ENCODE data around the gene MYL6. TPM values are rescaled to one million over a fixed set of nuclear protein-coding genes. Genes with fewer than 3 reads are reported as not detected.

The MYL6 gene
- total RNA-seq, 1 experiment from 2014 or later, result 554 TPM

- Histone ChIP-seq H3K9me2 (ENCODE audit: insufficient read depth) (no peaks in the 10 kb centered on the region), H4K20me1 (ENCODE audit: insufficient read depth) (no peaks in the 10 kb centered on the region), H3K27me3 (ENCODE audit: insufficient read depth, low read length) (no peaks in the 10 kb centered on the region), H3K27ac (ENCODE audit: low read depth, low read length) (peak overlapping the region; percentile 91), H3K4me2 (ENCODE audit: low read length) (peak overlapping the region; percentile 81), H3K79me2 (ENCODE audit: insufficient read depth, low read length) (no peaks in the 10 kb centered on the region; the same call in 1 of the 2 replicates), H3K36me3 (ENCODE audit: control insufficient read depth in 1 of 2, insufficient read depth in 2 of 2, low read length in 2 of 2) (no peaks in the 10 kb centered on the region; a peak in 1 of 4 replicates), H2AFZ (ENCODE audit: low read depth, low read length, poor library complexity, severe bottlenecking) (no peak overlapping the region), H3K9me3 (ENCODE audit: control insufficient read depth in 1 of 2, insufficient read depth in 1 of 2, low read depth in 1 of 2, low read length in 2 of 2) (no peaks in the 10 kb centered on the region), H3K4me1 (ENCODE audit: control insufficient read depth in 1 of 2, insufficient read depth in 2 of 2, low read length in 2 of 2) (peaks cover 18 to 30% of the 10 kb centered on the region in 2 experiments), H3K9ac (ENCODE audit: low read length) (peak overlapping the region; percentile 80), H3K4me3 (replicated peaks in 1 of 2; ENCODE audit: low read depth in 1 of 2, low read length in 2 of 2) (peak overlapping the region; percentile 68 to 71)
- intact Hi-C loops (cut with micrococcal nuclease), result loop anchor here (2.0 kb wide), 1 partner anchor 24 kb away; the partner anchor contains the start of gene ESYT1
- RAD21 ChIA-PET (ENCODE audit: low non-redundant PET in 1 of 2, low total read pairs in 2 of 2, uncharacterized antibody in 2 of 2, unreplicated experiment in 2 of 2), result no interaction called here
- BruUV-seq (replicated peaks), result TSS peak; percentile 83
- POLR2A ChIA-PET, result no interaction called here
- CTCF ChIA-PET, result no interaction called here
- no peak for TF ChIP-seq ZFX (IDR thresholded peaks at IDR 0.05)
- DNase-seq (ENCODE audit: low read depth, low spot score) (no peak), ATAC-seq (no peak)
Observed at GRCh38 chr12:56152756-56153677, 5.1 kb upstream of the MYL6 start.

GRCh38 chr12:56153678-56154065 is 4.5 kb upstream of the MYL6 start:
- Histone ChIP-seq H3K36me3 (ENCODE audit: control insufficient read depth in 1 of 2, insufficient read depth in 2 of 2, low read length in 2 of 2) (no peaks in the 10 kb centered on the region; a peak in 1 of 4 replicates), H3K4me3 (replicated peaks in 1 of 2; ENCODE audit: low read depth in 1 of 2, low read length in 2 of 2) (peak overlapping the region in 1 of 2 experiments; percentile 71; a peak in 3 of 4 replicates), H4K20me1 (ENCODE audit: insufficient read depth) (no peaks in the 10 kb centered on the region), H3K27me3 (ENCODE audit: insufficient read depth, low read length) (no peaks in the 10 kb centered on the region), H3K4me2 (ENCODE audit: low read length) (peak overlapping the region; percentile 81), H3K9me2 (ENCODE audit: insufficient read depth) (no peaks in the 10 kb centered on the region), H3K4me1 (ENCODE audit: control insufficient read depth in 1 of 2, insufficient read depth in 2 of 2, low read length in 2 of 2) (peaks cover 18 to 30% of the 10 kb centered on the region in 2 experiments), H3K79me2 (ENCODE audit: insufficient read depth, low read length) (peaks cover 6% of the 10 kb centered on the region), H3K9me3 (ENCODE audit: control insufficient read depth in 1 of 2, insufficient read depth in 1 of 2, low read depth in 1 of 2, low read length in 2 of 2) (no peaks in the 10 kb centered on the region), H3K27ac (ENCODE audit: low read depth, low read length) (no peak overlapping the region), H2AFZ (ENCODE audit: low read depth, low read length, poor library complexity, severe bottlenecking) (no peak overlapping the region), H3K9ac (ENCODE audit: low read length) (peak overlapping the region; percentile 80)
- no TSS peak for BruUV-seq (replicated peaks)
- intact Hi-C loops (cut with micrococcal nuclease), result loop anchor here (2.0 kb wide), 1 partner anchor 25 kb away; the partner anchor contains the start of gene ESYT1
- ChIA-PET POLR2A (no interaction called here), RAD21 (ENCODE audit: low non-redundant PET in 1 of 2, low total read pairs in 2 of 2, uncharacterized antibody in 2 of 2, unreplicated experiment in 2 of 2) (no interaction called here), CTCF (no interaction called here)
- ATAC-seq, result no peak
- no peak for TF ChIP-seq SIN3A (IDR thresholded peaks at IDR 0.05; ENCODE audit: low read depth)
- no peak for TF ChIP-seq CBX3 (IDR thresholded peaks at IDR 0.05; ENCODE audit: low read depth)
- TF ChIP-seq JUND (IDR thresholded peaks at IDR 0.05), result no peak
- no peak for TF ChIP-seq POLR2A (IDR thresholded peaks at IDR 0.05; ENCODE audit: borderline replicate concordance, extremely low read depth, insufficient read depth, insufficient read length)
- TF ChIP-seq REST (IDR thresholded peaks at IDR 0.05; ENCODE audit: low read depth), result no peak
- DNase-seq (ENCODE audit: low read depth, low spot score), result no peak

Data from HCT116 (cell line).